HepG2 (cell line): Measurements from ENCODE around the gene RSRC2.

Experiments used
- GTF2F1 ChIP-seq: fragments of 150-350 bp; IDR thresholded peaks from 2 replicates; pipeline ENCODE4 v1.6.1; 2014; ENCODE audit warnings: low read length
- HNF4A ChIP-seq: sonication (generic); formaldehyde crosslinking; IDR thresholded peaks from 2 replicates; pipeline ENCODE4 v1.4.0; 2020; ENCODE audit warnings: missing genetic modification reagents
- MAFK ChIP-seq, 2 experiments: IDR thresholded peaks in 1 of 2; conservative IDR thresholded peaks in 1 of 2; 2 replicates each; pipeline ENCODE4 v1.6.1; 2011; ENCODE audit warnings: improper control_type of control experiment in 2 of 2, low read length in 2 of 2
- RAD51 ChIP-seq: fragments of 450-650 bp; IDR thresholded peaks from 2 replicates; pipeline ENCODE4 v1.6.1; 2016; ENCODE audit warnings: borderline replicate concordance
- SOX6 ChIP-seq, 2 experiments: fragments of 450-650 bp in 1 of 2; sonication (generic) in 1 of 2; formaldehyde crosslinking in 1 of 2; IDR thresholded peaks; 2 replicates each; pipeline versions ENCODE4 v1.4.0 to v1.6.1; 2017 to 2020; ENCODE audit warnings: antibody characterized with exemption in 1 of 2, mild to moderate bottlenecking in 1 of 2, missing genetic modification reagents in 1 of 2
- ZMYM2 ChIP-seq: sonication (generic); formaldehyde crosslinking; IDR thresholded peaks from 2 replicates; pipeline ENCODE4 v1.8.0; 2022; ENCODE audit warnings: mild to moderate bottlenecking, missing genetic modification reagents
- ZMYM3 ChIP-seq: sonication (generic); formaldehyde crosslinking; IDR thresholded peaks from 2 replicates; pipeline ENCODE4 v1.5.1; 2020; ENCODE audit warnings: mild to moderate bottlenecking, missing genetic modification reagents
- ZNF670 ChIP-seq: sonication (generic); formaldehyde crosslinking; IDR thresholded peaks from 2 replicates; pipeline ENCODE4 v1.8.0; 2022; ENCODE audit warnings: mild to moderate bottlenecking, missing genetic modification reagents, borderline replicate concordance
- TF ChIP-seq, protein P1 (sequence below): sonication (generic); formaldehyde crosslinking; IDR thresholded peaks from 2 replicates; pipeline ENCODE4 v1.5.0; 2020; ENCODE audit warnings: mild to moderate bottlenecking, missing genetic modification reagents, moderate library complexity
- TF ChIP-seq, protein P2 (sequence below), 2 experiments: sonication (generic) in 1 of 2; formaldehyde crosslinking in 1 of 2; IDR thresholded peaks; 2 replicates each; pipeline versions ENCODE4 v1.5.1 to v1.6.1; 2011 to 2020; ENCODE audit warnings: borderline replicate concordance in 1 of 2, low read depth in 1 of 2, low read length in 1 of 2, mild to moderate bottlenecking in 1 of 2, missing genetic modification reagents in 1 of 2, moderate library complexity in 1 of 2
- TF ChIP-seq, protein P3 (sequence below): sonication (generic); formaldehyde crosslinking; IDR thresholded peaks from 2 replicates; pipeline ENCODE4 v1.8.0; 2022; ENCODE audit warnings: low read depth, missing genetic modification reagents
- TF ChIP-seq, protein P4 (sequence below): sonication (generic); formaldehyde crosslinking; IDR thresholded peaks from 2 replicates; pipeline ENCODE4 v1.4.0; 2020; ENCODE audit warnings: missing genetic modification reagents
- TF ChIP-seq, protein P5 (sequence below): sonication (generic); formaldehyde crosslinking; IDR thresholded peaks from 2 replicates; pipeline ENCODE4 v1.4.0; 2020; ENCODE audit warnings: missing genetic modification reagents, borderline replicate concordance

DNA sequence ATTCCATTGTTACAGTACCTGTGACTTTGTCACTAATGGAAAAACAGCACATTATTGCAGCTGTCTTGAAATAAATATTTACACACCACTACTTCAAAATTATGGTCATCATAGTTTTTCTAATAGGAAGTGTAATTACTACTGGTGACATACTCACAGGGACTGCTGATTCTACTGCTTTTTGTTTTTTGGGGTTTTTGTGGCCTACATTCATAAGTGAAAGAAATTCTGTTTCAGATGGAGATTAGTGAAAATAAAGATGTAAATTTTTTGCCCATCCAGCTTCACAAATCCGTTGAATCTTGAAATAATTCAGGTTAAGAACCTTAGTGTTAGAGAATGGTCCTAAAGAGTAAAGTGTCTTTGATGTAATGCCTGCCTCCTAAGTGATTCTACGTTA lies 17.8 kb upstream of the RSRC2 start:
- TF ChIP-seq HNF4A (CRISPR knock-in tag): no peak
- no peak for TF ChIP-seq GTF2F1
- TF ChIP-seq, protein P1, sequence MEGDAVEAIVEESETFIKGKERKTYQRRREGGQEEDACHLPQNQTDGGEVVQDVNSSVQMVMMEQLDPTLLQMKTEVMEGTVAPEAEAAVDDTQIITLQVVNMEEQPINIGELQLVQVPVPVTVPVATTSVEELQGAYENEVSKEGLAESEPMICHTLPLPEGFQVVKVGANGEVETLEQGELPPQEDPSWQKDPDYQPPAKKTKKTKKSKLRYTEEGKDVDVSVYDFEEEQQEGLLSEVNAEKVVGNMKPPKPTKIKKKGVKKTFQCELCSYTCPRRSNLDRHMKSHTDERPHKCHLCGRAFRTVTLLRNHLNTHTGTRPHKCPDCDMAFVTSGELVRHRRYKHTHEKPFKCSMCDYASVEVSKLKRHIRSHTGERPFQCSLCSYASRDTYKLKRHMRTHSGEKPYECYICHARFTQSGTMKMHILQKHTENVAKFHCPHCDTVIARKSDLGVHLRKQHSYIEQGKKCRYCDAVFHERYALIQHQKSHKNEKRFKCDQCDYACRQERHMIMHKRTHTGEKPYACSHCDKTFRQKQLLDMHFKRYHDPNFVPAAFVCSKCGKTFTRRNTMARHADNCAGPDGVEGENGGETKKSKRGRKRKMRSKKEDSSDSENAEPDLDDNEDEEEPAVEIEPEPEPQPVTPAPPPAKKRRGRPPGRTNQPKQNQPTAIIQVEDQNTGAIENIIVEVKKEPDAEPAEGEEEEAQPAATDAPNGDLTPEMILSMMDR (CRISPR knock-in tag): no peak
- TF ChIP-seq, protein P2, sequence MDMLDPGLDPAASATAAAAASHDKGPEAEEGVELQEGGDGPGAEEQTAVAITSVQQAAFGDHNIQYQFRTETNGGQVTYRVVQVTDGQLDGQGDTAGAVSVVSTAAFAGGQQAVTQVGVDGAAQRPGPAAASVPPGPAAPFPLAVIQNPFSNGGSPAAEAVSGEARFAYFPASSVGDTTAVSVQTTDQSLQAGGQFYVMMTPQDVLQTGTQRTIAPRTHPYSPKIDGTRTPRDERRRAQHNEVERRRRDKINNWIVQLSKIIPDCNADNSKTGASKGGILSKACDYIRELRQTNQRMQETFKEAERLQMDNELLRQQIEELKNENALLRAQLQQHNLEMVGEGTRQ (IDR thresholded peaks at IDR 0.05; ENCODE audit: low read depth, low read length): no peak
- TF ChIP-seq, protein P2 (CRISPR knock-in tag; IDR thresholded peaks at IDR 0.05; ENCODE audit: borderline replicate concordance): no peak
- TF ChIP-seq SOX6 (IDR thresholded peaks at IDR 0.05): no peak
- no peak for TF ChIP-seq SOX6 (CRISPR knock-in tag; IDR thresholded peaks at IDR 0.05)
- no peak for TF ChIP-seq ZNF670 (CRISPR knock-in tag)
- TF ChIP-seq, protein P3, sequence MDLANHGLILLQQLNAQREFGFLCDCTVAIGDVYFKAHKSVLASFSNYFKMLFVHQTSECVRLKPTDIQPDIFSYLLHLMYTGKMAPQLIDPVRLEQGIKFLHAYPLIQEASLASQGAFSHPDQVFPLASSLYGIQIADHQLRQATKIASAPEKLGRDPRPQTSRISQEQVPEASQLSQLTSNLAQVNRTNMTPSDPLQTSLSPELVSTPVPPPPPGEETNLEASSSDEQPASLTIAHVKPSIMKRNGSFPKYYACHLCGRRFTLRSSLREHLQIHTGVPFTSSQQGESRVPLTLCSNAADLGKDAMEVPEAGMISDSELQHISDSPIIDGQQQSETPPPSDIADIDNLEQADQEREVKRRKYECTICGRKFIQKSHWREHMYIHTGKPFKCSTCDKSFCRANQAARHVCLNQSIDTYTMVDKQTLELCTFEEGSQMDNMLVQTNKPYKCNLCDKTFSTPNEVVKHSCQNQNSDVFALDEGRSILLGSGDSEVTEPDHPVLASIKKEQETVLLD (CRISPR knock-in tag): no peak
- TF ChIP-seq, protein P4, sequence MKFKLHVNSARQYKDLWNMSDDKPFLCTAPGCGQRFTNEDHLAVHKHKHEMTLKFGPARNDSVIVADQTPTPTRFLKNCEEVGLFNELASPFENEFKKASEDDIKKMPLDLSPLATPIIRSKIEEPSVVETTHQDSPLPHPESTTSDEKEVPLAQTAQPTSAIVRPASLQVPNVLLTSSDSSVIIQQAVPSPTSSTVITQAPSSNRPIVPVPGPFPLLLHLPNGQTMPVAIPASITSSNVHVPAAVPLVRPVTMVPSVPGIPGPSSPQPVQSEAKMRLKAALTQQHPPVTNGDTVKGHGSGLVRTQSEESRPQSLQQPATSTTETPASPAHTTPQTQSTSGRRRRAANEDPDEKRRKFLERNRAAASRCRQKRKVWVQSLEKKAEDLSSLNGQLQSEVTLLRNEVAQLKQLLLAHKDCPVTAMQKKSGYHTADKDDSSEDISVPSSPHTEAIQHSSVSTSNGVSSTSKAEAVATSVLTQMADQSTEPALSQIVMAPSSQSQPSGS (CRISPR knock-in tag): no peak
- no peak for TF ChIP-seq RAD51
- TF ChIP-seq, protein P5, sequence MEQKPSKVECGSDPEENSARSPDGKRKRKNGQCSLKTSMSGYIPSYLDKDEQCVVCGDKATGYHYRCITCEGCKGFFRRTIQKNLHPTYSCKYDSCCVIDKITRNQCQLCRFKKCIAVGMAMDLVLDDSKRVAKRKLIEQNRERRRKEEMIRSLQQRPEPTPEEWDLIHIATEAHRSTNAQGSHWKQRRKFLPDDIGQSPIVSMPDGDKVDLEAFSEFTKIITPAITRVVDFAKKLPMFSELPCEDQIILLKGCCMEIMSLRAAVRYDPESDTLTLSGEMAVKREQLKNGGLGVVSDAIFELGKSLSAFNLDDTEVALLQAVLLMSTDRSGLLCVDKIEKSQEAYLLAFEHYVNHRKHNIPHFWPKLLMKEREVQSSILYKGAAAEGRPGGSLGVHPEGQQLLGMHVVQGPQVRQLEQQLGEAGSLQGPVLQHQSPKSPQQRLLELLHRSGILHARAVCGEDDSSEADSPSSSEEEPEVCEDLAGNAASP (CRISPR knock-in tag): no peak
- TF ChIP-seq ZMYM2 (CRISPR knock-in tag): no peak
- TF ChIP-seq MAFK (conservative IDR thresholded peaks at IDR 0.05 in 1 of 2, IDR thresholded peaks at IDR 0.05 in 1 of 2; ENCODE audit: low read length in 2 of 2): no peak
- no peak for TF ChIP-seq ZMYM3 (CRISPR knock-in tag)
